Mucosa of gallbladder (tissue), 1 donor: Measurements from ENCODE around the gene ASCL1. TPM values are rescaled to one million over a fixed set of nuclear protein-coding genes. Genes with fewer than 3 reads are reported as not detected.

Experiments used
- DNase-seq: peaks from one replicate; pipeline ENCODE4 v3.0.0-alpha.2; 2020; ENCODE audit warnings: low spot score
- total RNA-seq: library from RNA; stranded (reverse); gene quantifications from one replicate; pipeline ENCODE4 v1.2.1, GENCODE V29; 2021
- donor health status: DM: no; HTN: no; CAD: no.

Gene ASCL1
- total RNA-seq, 1 donor from 2014 or later = not detected

GRCh38 chr12:102977945-102978706, 20.7 kb downstream of the ASCL1 start:
- DNase-seq = no peak

- DNase-seq = no peak
Observed at GRCh38 chr12:102980350-102980749, 22.9 kb downstream of the ASCL1 start.

- no peak for DNase-seq
Observed at GRCh38 chr12:102990419-102990818, 32.9 kb downstream of the ASCL1 start.

- DNase-seq = no peak
Observed at GRCh38 chr12:102992297-102992696, 34.8 kb downstream of the ASCL1 start.

- DNase-seq = no peak
Observed at GRCh38 chr12:102992720-102993119, 35.2 kb downstream of the ASCL1 start.

GRCh38 chr12:102993537-102993936, 36.1 kb downstream of the ASCL1 start:
- DNase-seq = no peak

- DNase-seq = no peak
Observed at GRCh38 chr12:102995372-102995771, 37.9 kb downstream of the ASCL1 start.

Other genes with a start within 250 kb of the ASCL1 start
- 958 TPM for gene PAH, start 40.4 kb upstream of the ASCL1 start, total RNA-seq